ENCODE results near the gene USP6NL. TPM values are rescaled to one million over a fixed set of nuclear protein-coding genes. Genes with fewer than 3 reads are reported as not detected.

The USP6NL gene
- total RNA-seq, 1 experiment from 2014 or later: 24.6 TPM

DNA sequence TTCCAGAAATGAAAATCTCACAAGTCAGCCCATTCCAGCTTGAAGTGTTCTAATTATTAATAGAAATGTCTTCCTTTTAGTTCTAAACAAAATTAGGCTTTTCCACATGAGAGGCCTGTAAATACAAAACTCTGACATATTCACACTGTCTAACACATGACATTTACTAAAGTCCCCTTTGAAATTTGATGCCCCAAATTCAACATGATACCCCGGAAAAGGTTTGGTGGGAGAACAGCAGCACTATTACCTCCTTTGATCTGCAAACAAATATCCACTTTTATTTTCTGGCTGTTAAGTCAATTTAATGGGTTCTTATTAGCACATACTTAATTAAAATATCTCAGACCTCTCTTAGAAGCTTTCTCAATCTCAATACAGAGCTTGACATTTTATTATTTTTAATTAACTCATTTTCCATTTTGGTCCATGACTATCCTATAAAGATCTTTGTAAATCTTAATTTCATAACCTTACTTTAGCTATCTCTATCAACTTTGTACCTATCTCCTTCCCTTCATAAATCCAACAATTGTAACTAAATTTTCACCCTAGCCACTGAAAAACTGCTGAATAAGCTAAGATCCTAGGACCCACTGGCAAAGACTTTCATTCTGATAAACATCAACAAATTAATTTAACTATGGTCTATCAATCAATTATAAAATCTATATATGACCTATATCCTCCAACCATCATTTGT is 63.2 kb downstream of the USP6NL start:
- no peaks in the 10 kb centered on the region for H3K9me3 ChIP-seq (ENCODE audit: control insufficient read depth in 1 of 2, insufficient read depth in 1 of 2, low read depth in 1 of 2, low read length in 2 of 2)
- TF ChIP-seq FOSL1 (IDR thresholded peaks at IDR 0.05; ENCODE audit: low read depth) (no peak), CEBPB (IDR thresholded peaks at IDR 0.05; ENCODE audit: low read depth) (no peak), JUND (IDR thresholded peaks at IDR 0.05) (no peak), CBX3 (IDR thresholded peaks at IDR 0.05; ENCODE audit: low read depth) (no peak), POLR2A (IDR thresholded peaks at IDR 0.05; ENCODE audit: borderline replicate concordance, extremely low read depth, insufficient read depth, insufficient read length) (no peak), EZH2phosphoT487 (IDR thresholded peaks at IDR 0.05; ENCODE audit: borderline replicate concordance) (no peak), SRF (IDR thresholded peaks at IDR 0.05; ENCODE audit: low read depth) (no peak), SIN3A (IDR thresholded peaks at IDR 0.05; ENCODE audit: low read depth) (no peak), EGR1 (IDR thresholded peaks at IDR 0.05; ENCODE audit: low read depth) (no peak), POLR2AphosphoS5 (IDR thresholded peaks at IDR 0.05; ENCODE audit: low read depth, low read length) (no peak), SP1 (IDR thresholded peaks at IDR 0.05; ENCODE audit: low read depth) (no peak)
- no peak overlapping the region for H3K9ac ChIP-seq (ENCODE audit: low read length)
- no peaks in the 10 kb centered on the region for H3K9me2 ChIP-seq (ENCODE audit: insufficient read depth)
- no peaks in the 10 kb centered on the region for H3K36me3 ChIP-seq (ENCODE audit: control insufficient read depth in 1 of 2, insufficient read depth in 2 of 2, low read length in 2 of 2)
- H4K20me1 ChIP-seq (ENCODE audit: insufficient read depth): no peaks in the 10 kb centered on the region
- H3K27ac ChIP-seq (ENCODE audit: low read depth, low read length): no peak overlapping the region
- intact Hi-C loops (cut with micrococcal nuclease): no loop called here
- CTCF ChIA-PET: no interaction called here
- H2AFZ ChIP-seq (ENCODE audit: low read depth, low read length, poor library complexity, severe bottlenecking): no peak overlapping the region
- DNase-seq (ENCODE audit: low read depth, low spot score) (no peak), ATAC-seq (no peak)
- H3K27me3 ChIP-seq (ENCODE audit: insufficient read depth, low read length): no peaks in the 10 kb centered on the region
- POLR2A ChIA-PET: no interaction called here
- peaks cover 82% of the 10 kb centered on the region for H3K79me2 ChIP-seq (ENCODE audit: insufficient read depth, low read length)
- peaks cover 31 to 46% of the 10 kb centered on the region in 2 experiments for H3K4me1 ChIP-seq (ENCODE audit: control insufficient read depth in 1 of 2, insufficient read depth in 2 of 2, low read length in 2 of 2)
- H3K4me3 ChIP-seq (replicated peaks in 1 of 2; ENCODE audit: low read depth in 1 of 2, low read length in 2 of 2): no peak overlapping the region
- RAD21 ChIA-PET (ENCODE audit: low non-redundant PET in 1 of 2, low total read pairs in 2 of 2, uncharacterized antibody in 2 of 2, unreplicated experiment in 2 of 2): no interaction called here
- no peak overlapping the region for H3K4me2 ChIP-seq (ENCODE audit: low read length)
- no TSS peak for BruUV-seq (replicated peaks)

- no peak for DNase-seq (ENCODE audit: low read depth, low spot score)
- BruUV-seq (replicated peaks): no TSS peak
Measured at GRCh38 chr10:11546581-11546980, 64.9 kb downstream of the USP6NL start.

More at GRCh38 chr10:11546581-11546980, 64.9 kb downstream of the USP6NL start:
- Histone ChIP-seq H3K4me1 (ENCODE audit: control insufficient read depth in 1 of 2, insufficient read depth in 2 of 2, low read length in 2 of 2) (peaks cover 16 to 29% of the 10 kb centered on the region in 2 experiments), H3K9me3 (ENCODE audit: control insufficient read depth in 1 of 2, insufficient read depth in 1 of 2, low read depth in 1 of 2, low read length in 2 of 2) (no peaks in the 10 kb centered on the region), H3K9ac (ENCODE audit: low read length) (no peak overlapping the region), H3K27me3 (ENCODE audit: insufficient read depth, low read length) (no peaks in the 10 kb centered on the region), H3K4me3 (replicated peaks in 1 of 2; ENCODE audit: low read depth in 1 of 2, low read length in 2 of 2) (no peak overlapping the region), H3K79me2 (ENCODE audit: insufficient read depth, low read length) (peaks cover 79% of the 10 kb centered on the region), H4K20me1 (ENCODE audit: insufficient read depth) (no peaks in the 10 kb centered on the region), H3K9me2 (ENCODE audit: insufficient read depth) (no peaks in the 10 kb centered on the region), H2AFZ (ENCODE audit: low read depth, low read length, poor library complexity, severe bottlenecking) (no peak overlapping the region), H3K4me2 (ENCODE audit: low read length) (no peak overlapping the region), H3K36me3 (ENCODE audit: control insufficient read depth in 1 of 2, insufficient read depth in 2 of 2, low read length in 2 of 2) (no peaks in the 10 kb centered on the region), H3K27ac (ENCODE audit: low read depth, low read length) (no peak overlapping the region)
- ChIA-PET CTCF (no interaction called here), POLR2A (no interaction called here), RAD21 (ENCODE audit: low non-redundant PET in 1 of 2, low total read pairs in 2 of 2, uncharacterized antibody in 2 of 2, unreplicated experiment in 2 of 2) (no interaction called here)
- ATAC-seq: no peak
- TF ChIP-seq, protein P1, sequence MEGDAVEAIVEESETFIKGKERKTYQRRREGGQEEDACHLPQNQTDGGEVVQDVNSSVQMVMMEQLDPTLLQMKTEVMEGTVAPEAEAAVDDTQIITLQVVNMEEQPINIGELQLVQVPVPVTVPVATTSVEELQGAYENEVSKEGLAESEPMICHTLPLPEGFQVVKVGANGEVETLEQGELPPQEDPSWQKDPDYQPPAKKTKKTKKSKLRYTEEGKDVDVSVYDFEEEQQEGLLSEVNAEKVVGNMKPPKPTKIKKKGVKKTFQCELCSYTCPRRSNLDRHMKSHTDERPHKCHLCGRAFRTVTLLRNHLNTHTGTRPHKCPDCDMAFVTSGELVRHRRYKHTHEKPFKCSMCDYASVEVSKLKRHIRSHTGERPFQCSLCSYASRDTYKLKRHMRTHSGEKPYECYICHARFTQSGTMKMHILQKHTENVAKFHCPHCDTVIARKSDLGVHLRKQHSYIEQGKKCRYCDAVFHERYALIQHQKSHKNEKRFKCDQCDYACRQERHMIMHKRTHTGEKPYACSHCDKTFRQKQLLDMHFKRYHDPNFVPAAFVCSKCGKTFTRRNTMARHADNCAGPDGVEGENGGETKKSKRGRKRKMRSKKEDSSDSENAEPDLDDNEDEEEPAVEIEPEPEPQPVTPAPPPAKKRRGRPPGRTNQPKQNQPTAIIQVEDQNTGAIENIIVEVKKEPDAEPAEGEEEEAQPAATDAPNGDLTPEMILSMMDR (IDR thresholded peaks at IDR 0.05 in 2 of 3, conservative IDR thresholded peaks at IDR 0.05 in 1 of 3; ENCODE audit: borderline replicate concordance in 1 of 3, insufficient read depth in 1 of 3, low read depth in 2 of 3, low read length in 2 of 3): no peak
- TF ChIP-seq EZH2 (IDR thresholded peaks at IDR 0.05): no peak
- TF ChIP-seq SP1 (IDR thresholded peaks at IDR 0.05; ENCODE audit: low read depth): no peak
- TF ChIP-seq POLR2A (IDR thresholded peaks at IDR 0.05; ENCODE audit: borderline replicate concordance, extremely low read depth, insufficient read depth, insufficient read length): no peak
- no peak for TF ChIP-seq FOSL1 (IDR thresholded peaks at IDR 0.05; ENCODE audit: low read depth)
- no peak for TF ChIP-seq POLR2AphosphoS5 (IDR thresholded peaks at IDR 0.05; ENCODE audit: low read depth, low read length)
- intact Hi-C loops (cut with micrococcal nuclease): no loop called here
